Spleen (tissue), 13 donors: ENCODE results near the gene SPIN2B. TPM values are rescaled to one million over a fixed set of nuclear protein-coding genes. Genes with fewer than 3 reads are reported as not detected.
"Not testable (repeated sequence)": the region's sequence is repeated elsewhere in the genome, so short reads cannot be mapped to it uniquely, and the experiment has no call there.

Experiments used
- DNase-seq: peaks from one replicate; pipeline ENCODE4 v3.0.0-alpha.2; 2020
- H3K27ac ChIP-seq, 8 donors: fragments of 200-600 bp; sonication (generic) in 7 of 8; 1 replicate in 4 of 8; 2 replicates in 4 of 8; pipeline versions ENCODE4 v1.5.0 to v1.8.0; 2016 to 2021; ENCODE audit warnings: inconsistent platforms in 4 of 8, mild to moderate bottlenecking in 4 of 8, moderate library complexity in 1 of 8
- H3K27me3 ChIP-seq, 7 donors: fragments of 200-600 bp; sonication (generic) in 6 of 7; replicated peaks in 1 of 7; 1 replicate in 4 of 7; 2 replicates in 3 of 7; pipeline versions ENCODE4 v1.5.0 to v1.8.0; 2016 to 2021; ENCODE audit warnings: inconsistent platforms in 3 of 7, mild to moderate bottlenecking in 1 of 7
- H3K36me3 ChIP-seq, 6 donors: fragments of 200-600 bp; sonication (generic) in 5 of 6; 1 replicate in 4 of 6; 2 replicates in 2 of 6; pipeline versions ENCODE4 v1.5.0 to v1.8.0; 2016 to 2021; ENCODE audit warnings: inconsistent platforms in 2 of 6
- H3K4me1 ChIP-seq, 6 donors: fragments of 200-600 bp; sonication (generic) in 5 of 6; 1 replicate in 3 of 6; 2 replicates in 3 of 6; pipeline versions ENCODE4 v1.5.0 to v1.8.0; 2016 to 2021; ENCODE audit warnings: inconsistent platforms in 3 of 6
- H3K4me3 ChIP-seq, 8 donors: fragments of 200-600 bp; sonication (generic) in 7 of 8; 1 replicate in 4 of 8; 2 replicates in 4 of 8; pipeline versions ENCODE4 v1.5.0 to v1.8.0; 2016 to 2021; ENCODE audit warnings: inconsistent platforms in 4 of 8, mild to moderate bottlenecking in 4 of 8, moderate library complexity in 2 of 8
- H3K9me3 ChIP-seq, 8 donors: fragments of 200-600 bp; sonication (generic) in 7 of 8; 1 replicate in 4 of 8; 2 replicates in 4 of 8; pipeline versions ENCODE4 v1.5.0 to v1.8.0; 2016 to 2021; ENCODE audit warnings: inconsistent platforms in 4 of 8
- POLR2A ChIP-seq, 3 donors: fragments of 450-650 bp; IDR thresholded peaks; one replicate each; pipeline ENCODE4 v1.5.1; 2017; ENCODE audit warnings: antibody characterized with exemption in 3 of 3, mild to moderate bottlenecking in 1 of 3
- POLR2AphosphoS5 ChIP-seq, 3 donors: sonication (generic); formaldehyde crosslinking; IDR thresholded peaks; one replicate each; pipeline ENCODE4 v1.5.1; 2017; ENCODE audit warnings: antibody characterized with exemption in 3 of 3
- whole genome bisulfite sequencing, 5 donors: extraction: QIAGEN DNeasy Blood & Tissue Kit in 3 of 5; methylation state at CpG; one replicate each; pipeline versions ENCODE4 v1.1.5 to v1.1.7; 2013 to 2018; 5-methylcytosine and 5-hydroxymethylcytosine counted together
- intact Hi-C: fragments of 100-400 bp; cut with DNase I; formaldehyde crosslinking; loops from one replicate; pipeline ENCODE4 v1.15.0; 2023; ENCODE audit warnings: low total_unique reads
- long read RNA-seq, 2 donors: transcript quantifications; one replicate each; lab custom pipeline, GENCODE V29; 2026
- polyA plus RNA-seq, 3 donors: library from polyadenylated mRNA; stranded (reverse); fragments of 200-250 nt; gene quantifications; one replicate each; pipeline ENCODE4 v1.2.1, GENCODE V29; 2013
- total RNA-seq, 7 donors: library from RNA; depleted of rRNA in 3 of 7; stranded (reverse); fragments of >200 nt in 3 of 7; fragmentation: NEBNext Ultra II Directional in 4 of 7; extraction: Animal tissue kit (Norgen Biotek cat#: 25700) in 4 of 7; gene quantifications; one replicate each; pipeline versions ENCODE4 v1.1.0 to v1.2.1, GENCODE V29; 2016 to 2021
- TF ChIP-seq, protein P1 (sequence below), 11 experiments: fragments of 200-600 bp in 7 of 11; fragments of 450-650 bp in 4 of 11; sonication (generic) in 4 of 11; IDR thresholded peaks in 8 of 11; conservative IDR thresholded peaks in 3 of 11; 1 replicate in 7 of 11; 2 replicates in 4 of 11; pipeline versions ENCODE4 v1.4.0 to v1.8.0; 2016 to 2021; ENCODE audit warnings: antibody characterized with exemption in 11 of 11, inconsistent platforms in 4 of 11, mild to moderate bottlenecking in 1 of 11
- donor health status: healthy with polysubstance abuse.
- donor health status: DM: no; HTN: no; CAD: no; lungs with moderate emphysema.
- donor health status: DM: no; HTN: no; CAD: no.
- donor health status: Bipolar disorder and iron deficiency.
- donor health status: healthy.
- donor health status: DM: no; HTN: no; CAD: no.
- donor health status: DM: yes; HTN: yes; CAD: no.

SPIN2B gene
- 10 to 100 TPM in 4 of 7 donors, 1 to 10 TPM in 3; 8.4 to 22.9 (median 11.7) TPM for total RNA-seq
- polyA plus RNA-seq = 10 to 100 TPM in 2 of 3 donors, 1 to 10 TPM in 1; 9.5 to 15.4 (median 12.0) TPM
- long read RNA-seq, donor 1, partial matches to known transcripts = 0 of 5 reads
- long read RNA-seq, donor 1, other reads (novel, unspliced or antisense) = 0 of 5 reads
- long read RNA-seq, donor 2, partial matches to known transcripts = 0 of 1 reads
- long read RNA-seq, donor 2, other reads (novel, unspliced or antisense) = 0 of 1 reads

DNA sequence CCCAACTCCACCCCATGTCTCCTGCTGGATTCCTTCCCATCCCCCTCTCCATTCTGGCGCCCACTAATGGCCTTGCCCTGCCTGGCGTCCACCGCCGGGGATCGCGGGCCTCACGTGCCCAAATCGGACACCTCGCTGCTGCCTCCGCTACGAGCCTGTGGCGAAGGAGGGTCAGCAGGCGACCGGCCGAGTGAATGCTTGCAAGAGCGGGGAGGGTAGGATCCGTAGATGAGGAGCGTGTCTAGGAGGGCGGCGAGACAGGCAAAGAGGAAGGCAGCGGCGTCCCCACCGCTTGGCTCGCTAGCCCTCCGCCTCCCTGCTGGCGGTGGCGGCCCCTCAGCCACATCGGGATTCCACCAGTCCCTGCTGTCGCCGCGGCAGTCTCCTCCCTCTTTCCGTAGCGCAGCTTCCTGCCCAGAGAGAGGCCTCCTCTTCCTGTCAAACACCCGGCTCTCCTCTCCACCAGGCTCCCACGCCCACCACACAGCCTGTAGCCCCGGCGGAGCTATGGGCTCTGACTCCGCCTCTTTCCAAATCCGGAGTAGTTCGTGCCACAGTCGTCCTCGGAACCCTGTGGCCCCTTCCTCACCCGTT, at the start of gene SPIN2B:
SPIN2B (minus strand) TSS at position 387 of the 594 bp plus-strand sequence.
- intact Hi-C loops = no loop called here
- H3K4me1 ChIP-seq = peaks cover 0 to 10% (median 4%) of the 10 kb centered on the region in 6 donors
- H3K27me3 ChIP-seq = no peaks in the 10 kb centered on the region
- peaks cover 0 to 5% (median 0%) of the 10 kb centered on the region in 6 donors for H3K36me3 ChIP-seq
- no peaks in the 10 kb centered on the region for H3K9me3 ChIP-seq
- peak; percentile 93 for DNase-seq
- TF ChIP-seq, protein P1, sequence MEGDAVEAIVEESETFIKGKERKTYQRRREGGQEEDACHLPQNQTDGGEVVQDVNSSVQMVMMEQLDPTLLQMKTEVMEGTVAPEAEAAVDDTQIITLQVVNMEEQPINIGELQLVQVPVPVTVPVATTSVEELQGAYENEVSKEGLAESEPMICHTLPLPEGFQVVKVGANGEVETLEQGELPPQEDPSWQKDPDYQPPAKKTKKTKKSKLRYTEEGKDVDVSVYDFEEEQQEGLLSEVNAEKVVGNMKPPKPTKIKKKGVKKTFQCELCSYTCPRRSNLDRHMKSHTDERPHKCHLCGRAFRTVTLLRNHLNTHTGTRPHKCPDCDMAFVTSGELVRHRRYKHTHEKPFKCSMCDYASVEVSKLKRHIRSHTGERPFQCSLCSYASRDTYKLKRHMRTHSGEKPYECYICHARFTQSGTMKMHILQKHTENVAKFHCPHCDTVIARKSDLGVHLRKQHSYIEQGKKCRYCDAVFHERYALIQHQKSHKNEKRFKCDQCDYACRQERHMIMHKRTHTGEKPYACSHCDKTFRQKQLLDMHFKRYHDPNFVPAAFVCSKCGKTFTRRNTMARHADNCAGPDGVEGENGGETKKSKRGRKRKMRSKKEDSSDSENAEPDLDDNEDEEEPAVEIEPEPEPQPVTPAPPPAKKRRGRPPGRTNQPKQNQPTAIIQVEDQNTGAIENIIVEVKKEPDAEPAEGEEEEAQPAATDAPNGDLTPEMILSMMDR (IDR thresholded peaks at IDR 0.05 in 8 of 11, conservative IDR thresholded peaks at IDR 0.05 in 3 of 11) = peak in 2 of 11 experiments; percentile 6 to 21
- TF ChIP-seq POLR2A (IDR thresholded peaks at IDR 0.05) (peak in 1 of 3 donors; percentile 25), POLR2AphosphoS5 (IDR thresholded peaks at IDR 0.05) (peak; percentile 78 to 90 (median 89))
- H3K27ac ChIP-seq = peak within 1 kb of the TSS in 7 of 8 donors; percentile 74 to 88 (median 79)
- 1 to 56% (median 2%) methylated on average over 12 to 43 of the region's 43 CpGs for WGBS, 5 donors
- peak within 1 kb of the TSS; percentile 45 to 81 (median 50) for H3K4me3 ChIP-seq

DNA sequence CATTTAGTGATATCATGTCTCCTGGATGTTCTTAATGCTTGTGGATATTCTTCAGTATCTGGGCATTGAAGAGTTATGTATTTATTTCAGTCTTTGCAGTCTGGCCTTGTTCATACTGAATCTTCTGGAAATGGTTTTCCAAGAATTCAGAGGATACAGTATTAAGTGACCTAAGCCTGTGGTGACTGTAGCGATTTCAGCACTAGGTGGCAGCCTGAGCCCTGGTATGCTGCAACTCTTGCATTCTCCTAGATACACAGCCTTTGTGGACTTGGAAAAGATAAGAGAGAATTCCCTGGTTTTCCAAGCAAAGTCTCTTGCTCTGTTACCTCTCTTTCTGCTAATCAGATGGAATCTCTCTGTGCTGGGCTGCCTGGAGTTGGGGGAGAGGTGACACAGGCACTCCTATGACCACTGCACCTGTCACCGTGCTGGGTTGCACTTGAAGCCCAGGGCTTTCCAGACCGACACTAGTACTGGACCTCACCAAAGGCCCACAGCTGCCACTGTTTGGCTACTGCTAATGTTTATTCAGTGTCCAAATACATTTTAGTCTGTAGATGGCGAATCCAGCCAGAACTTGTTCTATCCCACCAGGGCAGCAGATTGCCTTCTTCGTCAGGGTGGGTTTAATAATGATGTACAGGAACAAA, 35.2 kb upstream of the SPIN2B start:
- Histone ChIP-seq H3K4me3 (no peak overlapping the region), H3K36me3 (no peaks in the 10 kb centered on the region)

DNA sequence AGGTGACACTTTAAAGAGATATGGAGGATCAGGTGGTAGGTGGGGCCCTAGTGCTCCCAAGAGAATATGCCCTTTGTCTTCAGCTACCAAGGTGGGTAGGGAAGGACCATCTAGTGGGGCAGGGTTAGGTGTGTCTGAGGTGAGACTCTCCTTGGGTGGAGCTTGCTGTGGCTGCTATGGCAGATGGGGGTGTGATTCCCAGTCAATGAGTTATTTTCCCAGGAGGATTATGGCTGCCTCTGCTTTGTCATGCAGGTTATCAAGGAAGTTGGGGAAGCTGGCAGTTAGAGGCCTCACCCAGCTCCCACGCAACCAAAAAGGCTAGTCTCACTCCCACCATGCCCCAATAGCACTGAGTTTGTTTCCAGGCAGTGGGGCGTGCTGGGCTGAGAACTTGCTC, 33.8 kb upstream of the SPIN2B start:
- TF ChIP-seq POLR2AphosphoS5 (IDR thresholded peaks at IDR 0.05) (no peak), POLR2A (IDR thresholded peaks at IDR 0.05) (no peak)
- TF ChIP-seq, protein P1 (IDR thresholded peaks at IDR 0.05 in 8 of 11, conservative IDR thresholded peaks at IDR 0.05 in 3 of 11) = no peak
- Histone ChIP-seq H3K27ac (no peak overlapping the region), H3K36me3 (no peaks in the 10 kb centered on the region), H3K4me3 (no peak overlapping the region), H3K4me1 (no peaks in the 10 kb centered on the region), H3K27me3 (no peaks in the 10 kb centered on the region), H3K9me3 (peaks cover 0 to 46% (median 12%) of the 10 kb centered on the region in 8 donors)
- DNase-seq = no peak
- intact Hi-C loops = no loop called here
- 59 to 100% (median 91%) methylated on average over 2 of the region's 2 CpGs for WGBS, 5 donors

More for the DNA sequence above, 35.2 kb upstream of the SPIN2B start:
- 65 to 100% (median 88%) methylated on average over 5 of the region's 5 CpGs for WGBS, 5 donors
- H3K27ac ChIP-seq = no peak overlapping the region
- peaks cover 0 to 47% (median 12%) of the 10 kb centered on the region in 8 donors for H3K9me3 ChIP-seq
- no peaks in the 10 kb centered on the region for H3K27me3 ChIP-seq
- no peak for DNase-seq
- no peaks in the 10 kb centered on the region for H3K4me1 ChIP-seq
- intact Hi-C loops = no loop called here
- TF ChIP-seq, protein P1 (IDR thresholded peaks at IDR 0.05 in 8 of 11, conservative IDR thresholded peaks at IDR 0.05 in 3 of 11) = no peak
- TF ChIP-seq POLR2AphosphoS5 (IDR thresholded peaks at IDR 0.05) (no peak), POLR2A (IDR thresholded peaks at IDR 0.05) (no peak)

DNA sequence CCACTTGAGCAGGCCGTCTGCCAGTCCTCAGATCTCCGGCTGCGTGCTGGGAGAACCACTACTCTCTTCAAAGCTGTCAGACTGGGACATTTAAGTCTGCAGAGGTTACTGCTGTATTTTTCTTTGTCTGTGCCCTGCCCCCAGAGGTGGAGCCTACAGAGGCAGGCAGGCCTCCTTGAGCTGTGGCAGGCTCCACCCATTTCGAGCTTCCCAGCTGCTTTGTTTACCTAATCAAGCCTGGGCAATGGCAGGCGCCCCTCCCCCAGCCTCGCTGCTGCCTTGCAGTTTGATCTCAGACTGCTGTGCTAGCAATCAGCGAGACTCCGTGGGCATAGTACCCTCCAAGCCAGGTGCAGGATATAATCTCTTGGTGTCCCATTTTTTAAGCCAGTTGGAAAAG, 30.9 kb upstream of the SPIN2B start:
- H3K27ac ChIP-seq, H3K4me1 ChIP-seq, intact Hi-C loops, DNase-seq, H3K4me3 ChIP-seq, H3K27me3 ChIP-seq, H3K36me3 ChIP-seq: not testable (repeated sequence)
- peaks cover 0 to 44% (median 12%) of the 10 kb centered on the region in 8 donors for H3K9me3 ChIP-seq
- WGBS, 5 donors = 81 to 100% (median 84%) methylated on average over 2 to 8 of the region's 8 CpGs
